Transverse colon (tissue), 3 donors: ENCODE measurements around the gene IL1RAPL1.

ENCODE experiments used
- CTCF ChIP-seq, 5 experiments: fragments of 200-600 bp in 3 of 5; fragments of 450-650 bp in 2 of 5; sonication (generic) in 3 of 5; IDR thresholded peaks; 1 replicate in 2 of 5; 2 replicates in 3 of 5; pipeline ENCODE4 v1.5.1; 2016 to 2017; ENCODE audit warnings: antibody characterized with exemption in 5 of 5, inconsistent platforms in 3 of 5, mild to moderate bottlenecking in 2 of 5, moderate library complexity in 1 of 5
- POLR2A ChIP-seq: fragments of 450-650 bp; IDR thresholded peaks from one replicate; pipeline ENCODE4 v1.6.1; 2016; ENCODE audit warnings: antibody characterized with exemption, mild to moderate bottlenecking, moderate library complexity

DNA sequence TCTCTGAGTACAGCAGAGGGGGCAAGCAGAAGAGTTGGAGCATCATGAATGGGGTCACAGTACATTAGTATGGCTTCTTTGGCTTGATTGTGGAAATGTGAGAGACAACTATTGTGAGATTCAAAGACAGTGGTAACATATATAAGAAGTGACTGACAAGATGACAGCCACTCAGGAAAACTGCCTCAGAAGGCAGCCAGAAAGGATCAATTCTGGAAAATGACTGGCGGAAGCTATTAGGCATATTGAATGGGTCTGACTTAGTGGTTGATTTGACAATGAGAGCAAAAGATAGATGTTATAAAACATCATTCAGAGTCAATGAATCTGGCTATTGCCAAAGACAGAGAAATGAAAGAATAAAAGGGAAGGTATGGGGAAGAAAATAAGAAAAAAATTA, 1282.6 kb downstream of the IL1RAPL1 start:
- TF ChIP-seq POLR2A (no peak), CTCF (IDR thresholded peaks at IDR 0.05) (no peak)
